Calu3 (cell line): ENCODE measurements around the gene HPRT1. TPM values are rescaled to one million over a fixed set of nuclear protein-coding genes. Genes with fewer than 3 reads are reported as not detected.

ENCODE experiments used
- BruUV-seq: library from RNA; stranded (reverse); fragments of 400-500 nt; replicated peaks from 2 replicates; lab custom pipeline; 2021; lab: Mats Ljungman, UMichigan
- CTCF ChIA-PET: fragments of 300-600 bp; sonication (Branson Sonifier 250); formaldehyde crosslinking; loops from one replicate; lab custom pipeline; 2022; ENCODE audit warnings: antibody characterized with exemption; lab: Charles Lee
- DNase-seq: peaks from one replicate; pipeline ENCODE4 v3.0.0; 2022
- H3K27ac Mint-ChIP-seq: one replicate; pipeline ENCODE4 v1.8.0; 2022; ENCODE audit warnings: mixed read lengths; ENCODE audit not compliant: unreplicated experiment
- H3K27me3 Mint-ChIP-seq: one replicate; pipeline ENCODE4 v1.8.0; 2022; ENCODE audit warnings: mixed read lengths; ENCODE audit not compliant: unreplicated experiment
- H3K36me3 Mint-ChIP-seq: one replicate; pipeline ENCODE4 v1.8.0; 2022; ENCODE audit warnings: mild to moderate bottlenecking, moderate library complexity, mixed read lengths; ENCODE audit not compliant: insufficient read depth, unreplicated experiment
- H3K4me1 Mint-ChIP-seq: one replicate; pipeline ENCODE4 v1.8.0; 2022; ENCODE audit warnings: mild to moderate bottlenecking, low read depth, mixed read lengths; ENCODE audit not compliant: unreplicated experiment
- H3K4me3 Mint-ChIP-seq: one replicate; pipeline ENCODE4 v1.8.0; 2022; ENCODE audit warnings: mild to moderate bottlenecking, low read depth, moderate library complexity, mixed read lengths; ENCODE audit not compliant: unreplicated experiment
- H3K9me3 Mint-ChIP-seq: one replicate; pipeline ENCODE4 v1.8.0; 2022; ENCODE audit warnings: low read depth, mixed read lengths; ENCODE audit not compliant: unreplicated experiment
- intact Hi-C: fragments of 100-400 bp; cut with micrococcal nuclease; formaldehyde crosslinking; loops from one replicate; pipeline ENCODE4 v1.10.0; 2022; ENCODE audit not compliant: unreplicated experiment
- total RNA-seq: library from RNA; stranded (reverse); gene quantifications from 2 replicates; pipeline ENCODE4 v1.2.3, GENCODE V29; 2022
- TF ChIP-seq, protein P1 (sequence below): fragments of 200-600 bp; IDR thresholded peaks from one replicate; pipeline ENCODE4 v1.8.0; 2022; ENCODE audit warnings: antibody characterized with exemption; ENCODE audit not compliant: unreplicated experiment

Gene HPRT1
- total RNA-seq, 1 experiment from 2014 or later: 75.0 TPM

DNA sequence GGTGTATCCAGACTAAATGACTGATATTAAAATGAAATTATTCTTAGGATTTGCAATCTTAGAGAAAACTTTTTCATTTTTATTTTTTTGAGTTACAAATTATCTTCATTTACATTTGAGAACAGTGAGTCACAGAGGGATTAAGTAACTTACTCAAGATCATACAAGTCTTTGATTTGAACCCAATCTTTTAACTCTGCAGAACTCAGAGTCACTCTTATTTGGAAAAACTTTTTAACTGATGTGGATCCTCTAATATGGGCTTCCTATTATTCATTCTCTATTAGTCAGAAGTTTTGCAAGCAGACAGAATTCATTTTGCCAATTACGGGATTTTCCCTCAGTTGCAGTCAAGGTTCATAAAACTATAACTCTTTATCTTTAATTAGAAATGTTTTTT, 20.1 kb downstream of the HPRT1 start:
- no peak for DNase-seq
- Mint-ChIP-seq H3K27ac (no peak overlapping the region), H3K36me3 (peaks cover 6% of the 10 kb centered on the region), H3K4me1 (no peaks in the 10 kb centered on the region), H3K27me3 (no peaks in the 10 kb centered on the region), H3K4me3 (no peak overlapping the region), H3K9me3 (no peaks in the 10 kb centered on the region)
- BruUV-seq: no TSS peak
- CTCF ChIA-PET: no interaction called here
- intact Hi-C loops: loop anchor here (10.0 kb wide), 1 partner anchor 515 kb away; the partner anchor contains the start of gene SMIM10
- TF ChIP-seq, protein P1, sequence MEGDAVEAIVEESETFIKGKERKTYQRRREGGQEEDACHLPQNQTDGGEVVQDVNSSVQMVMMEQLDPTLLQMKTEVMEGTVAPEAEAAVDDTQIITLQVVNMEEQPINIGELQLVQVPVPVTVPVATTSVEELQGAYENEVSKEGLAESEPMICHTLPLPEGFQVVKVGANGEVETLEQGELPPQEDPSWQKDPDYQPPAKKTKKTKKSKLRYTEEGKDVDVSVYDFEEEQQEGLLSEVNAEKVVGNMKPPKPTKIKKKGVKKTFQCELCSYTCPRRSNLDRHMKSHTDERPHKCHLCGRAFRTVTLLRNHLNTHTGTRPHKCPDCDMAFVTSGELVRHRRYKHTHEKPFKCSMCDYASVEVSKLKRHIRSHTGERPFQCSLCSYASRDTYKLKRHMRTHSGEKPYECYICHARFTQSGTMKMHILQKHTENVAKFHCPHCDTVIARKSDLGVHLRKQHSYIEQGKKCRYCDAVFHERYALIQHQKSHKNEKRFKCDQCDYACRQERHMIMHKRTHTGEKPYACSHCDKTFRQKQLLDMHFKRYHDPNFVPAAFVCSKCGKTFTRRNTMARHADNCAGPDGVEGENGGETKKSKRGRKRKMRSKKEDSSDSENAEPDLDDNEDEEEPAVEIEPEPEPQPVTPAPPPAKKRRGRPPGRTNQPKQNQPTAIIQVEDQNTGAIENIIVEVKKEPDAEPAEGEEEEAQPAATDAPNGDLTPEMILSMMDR: no peak

DNA sequence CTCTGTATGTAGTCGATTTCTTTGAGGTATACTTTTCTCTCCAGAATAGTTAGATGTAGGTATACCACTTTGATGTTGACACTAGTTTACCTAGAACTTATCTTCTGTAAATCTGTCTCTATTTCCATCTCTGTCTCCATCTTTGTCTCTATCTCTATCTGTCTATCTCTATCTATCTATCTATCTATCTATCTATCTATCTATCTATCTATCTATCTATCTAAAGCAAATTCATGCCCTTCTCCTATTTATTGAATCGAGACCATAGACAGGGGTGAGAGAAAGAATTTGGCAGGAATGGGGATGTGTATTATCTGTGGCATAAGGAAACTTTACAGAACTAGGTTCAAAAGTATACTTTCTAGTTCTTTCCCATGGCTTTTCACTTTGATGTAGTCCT, 21.4 kb downstream of the HPRT1 start:
- Mint-ChIP-seq H3K36me3 (peaks cover 2% of the 10 kb centered on the region), H3K27me3 (no peaks in the 10 kb centered on the region), H3K4me1 (no peaks in the 10 kb centered on the region), H3K27ac (no peak overlapping the region), H3K9me3 (no peaks in the 10 kb centered on the region), H3K4me3 (no peak overlapping the region)
- no TSS peak for BruUV-seq
- CTCF ChIA-PET: no interaction called here
- DNase-seq: no peak
- TF ChIP-seq, protein P1: no peak
- intact Hi-C loops: loop anchor here (10.0 kb wide), 1 partner anchor 513 kb away; the partner anchor contains the start of gene SMIM10

DNA sequence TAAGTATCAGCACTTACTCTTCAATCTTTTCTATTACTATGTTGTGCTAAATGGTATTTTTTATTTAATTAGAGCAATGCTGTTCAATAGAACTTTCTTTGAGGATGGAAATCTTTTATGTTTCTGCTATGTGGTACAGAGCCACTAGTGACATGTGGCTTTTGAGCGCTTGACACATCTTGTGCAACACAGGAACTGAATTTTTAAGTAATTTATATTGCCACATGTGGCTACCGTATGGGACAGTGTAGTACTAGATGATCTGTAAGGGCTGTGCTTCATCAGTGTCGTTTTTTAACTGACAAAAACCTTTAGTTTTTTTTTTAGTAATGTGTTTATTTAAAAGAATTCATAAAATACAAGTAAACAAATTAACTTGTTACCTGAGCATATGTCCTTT, 22.4 kb downstream of the HPRT1 start:
- intact Hi-C loops: loop anchor here (10.0 kb wide), 1 partner anchor 512 kb away; the partner anchor contains the start of gene SMIM10
- DNase-seq: no peak
- H3K9me3 Mint-ChIP-seq: no peaks in the 10 kb centered on the region
- no peaks in the 10 kb centered on the region for H3K27me3 Mint-ChIP-seq
- no peaks in the 10 kb centered on the region for H3K36me3 Mint-ChIP-seq
- TF ChIP-seq, protein P1: no peak
- no peak overlapping the region for H3K27ac Mint-ChIP-seq
- H3K4me1 Mint-ChIP-seq: no peaks in the 10 kb centered on the region
- CTCF ChIA-PET: no interaction called here
- H3K4me3 Mint-ChIP-seq: no peak overlapping the region
- BruUV-seq: no TSS peak

DNA sequence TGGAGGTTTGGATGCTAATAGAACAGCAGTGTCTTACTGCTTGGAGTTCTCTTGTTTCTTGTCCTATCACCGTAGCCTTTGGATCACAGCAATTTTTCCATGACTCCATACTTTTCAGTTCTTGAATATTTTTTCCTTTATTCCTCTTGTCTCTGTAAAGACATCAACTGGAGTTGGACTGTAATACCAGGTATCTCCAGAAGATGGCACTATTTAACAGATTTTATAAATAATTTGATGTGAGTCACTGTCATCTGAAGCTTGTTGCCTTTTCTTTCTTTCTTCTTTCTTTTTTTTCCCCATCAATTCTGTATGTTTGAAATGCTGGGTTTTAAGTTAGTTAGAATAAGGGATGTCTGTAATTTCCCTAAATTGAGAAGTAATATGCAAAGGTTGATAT, 24.1 kb downstream of the HPRT1 start:
- Mint-ChIP-seq H3K36me3 (no peaks in the 10 kb centered on the region), H3K27ac (no peak overlapping the region), H3K9me3 (no peaks in the 10 kb centered on the region), H3K4me3 (no peak overlapping the region), H3K27me3 (no peaks in the 10 kb centered on the region), H3K4me1 (no peaks in the 10 kb centered on the region)
- DNase-seq: no peak
- intact Hi-C loops: loop anchor here (1.0 to 10.0 kb wide), 3 partner anchors 269 to 511 kb away; partner anchors contain the start of gene SMIM10
- TF ChIP-seq, protein P1: peak; percentile 51
- CTCF ChIA-PET: interaction anchor here (0.6 to 1.1 kb wide), 4 partner anchors 37 to 322 kb away, joined by 3 to 11 read pairs (median 4); no protein-coding TSS in a partner anchor
- BruUV-seq: no TSS peak
